Spleen (tissue), 7 donors: ENCODE data around the gene TMEM132D.

Experiments
- POLR2A ChIP-seq, 3 donors: fragments of 450-650 bp; IDR thresholded peaks; one replicate each; pipeline ENCODE4 v1.5.1; 2017; ENCODE audit warnings: antibody characterized with exemption in 3 of 3, mild to moderate bottlenecking in 1 of 3
- POLR2AphosphoS5 ChIP-seq, 3 donors: sonication (generic); formaldehyde crosslinking; IDR thresholded peaks; one replicate each; pipeline ENCODE4 v1.5.1; 2017; ENCODE audit warnings: antibody characterized with exemption in 3 of 3
- TF ChIP-seq, protein P1 (sequence below), 11 experiments: fragments of 200-600 bp in 7 of 11; fragments of 450-650 bp in 4 of 11; sonication (generic) in 4 of 11; IDR thresholded peaks in 8 of 11; conservative IDR thresholded peaks in 3 of 11; 1 replicate in 7 of 11; 2 replicates in 4 of 11; pipeline versions ENCODE4 v1.4.0 to v1.8.0; 2016 to 2021; ENCODE audit warnings: antibody characterized with exemption in 11 of 11, inconsistent platforms in 4 of 11, mild to moderate bottlenecking in 1 of 11
- donor health status: DM: no; HTN: no; CAD: no; lungs with moderate emphysema.
- donor health status: DM: no; HTN: no; CAD: no.
- donor health status: DM: no; HTN: no; CAD: no.

DNA sequence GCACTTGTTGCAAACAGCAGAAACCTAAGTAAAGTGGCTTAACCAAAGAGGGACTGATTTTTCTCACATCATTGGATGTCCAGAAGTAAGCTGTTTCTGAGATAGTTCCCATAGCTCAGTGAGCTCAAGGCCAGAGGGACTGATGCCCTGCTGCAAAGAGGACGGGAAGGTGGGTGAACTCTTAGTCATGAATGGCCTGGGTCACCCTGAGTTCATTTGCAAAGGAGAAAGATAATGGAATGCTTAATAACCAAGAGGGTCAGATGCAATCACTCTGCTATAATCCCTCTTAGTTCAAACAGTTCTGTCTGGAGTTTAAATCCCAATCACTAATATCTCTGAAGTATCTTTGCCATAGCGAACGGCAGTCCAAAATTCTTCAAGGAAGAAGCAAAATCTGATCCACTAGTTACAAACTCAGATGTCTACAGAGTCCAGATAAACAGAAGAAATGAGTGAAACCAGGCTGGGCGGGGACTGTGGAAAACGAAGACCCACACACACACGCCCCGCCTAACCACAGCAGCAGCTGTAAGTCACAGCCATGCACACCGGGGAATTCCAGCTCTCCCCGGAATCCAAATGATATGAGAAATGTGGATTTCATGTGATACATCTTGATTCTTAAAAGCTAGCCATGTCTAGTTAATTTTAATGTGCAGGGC is 289.5 kb downstream of the TMEM132D start:
- TF ChIP-seq POLR2A (IDR thresholded peaks at IDR 0.05) (no peak), POLR2AphosphoS5 (IDR thresholded peaks at IDR 0.05) (no peak)
- TF ChIP-seq, protein P1, sequence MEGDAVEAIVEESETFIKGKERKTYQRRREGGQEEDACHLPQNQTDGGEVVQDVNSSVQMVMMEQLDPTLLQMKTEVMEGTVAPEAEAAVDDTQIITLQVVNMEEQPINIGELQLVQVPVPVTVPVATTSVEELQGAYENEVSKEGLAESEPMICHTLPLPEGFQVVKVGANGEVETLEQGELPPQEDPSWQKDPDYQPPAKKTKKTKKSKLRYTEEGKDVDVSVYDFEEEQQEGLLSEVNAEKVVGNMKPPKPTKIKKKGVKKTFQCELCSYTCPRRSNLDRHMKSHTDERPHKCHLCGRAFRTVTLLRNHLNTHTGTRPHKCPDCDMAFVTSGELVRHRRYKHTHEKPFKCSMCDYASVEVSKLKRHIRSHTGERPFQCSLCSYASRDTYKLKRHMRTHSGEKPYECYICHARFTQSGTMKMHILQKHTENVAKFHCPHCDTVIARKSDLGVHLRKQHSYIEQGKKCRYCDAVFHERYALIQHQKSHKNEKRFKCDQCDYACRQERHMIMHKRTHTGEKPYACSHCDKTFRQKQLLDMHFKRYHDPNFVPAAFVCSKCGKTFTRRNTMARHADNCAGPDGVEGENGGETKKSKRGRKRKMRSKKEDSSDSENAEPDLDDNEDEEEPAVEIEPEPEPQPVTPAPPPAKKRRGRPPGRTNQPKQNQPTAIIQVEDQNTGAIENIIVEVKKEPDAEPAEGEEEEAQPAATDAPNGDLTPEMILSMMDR (IDR thresholded peaks at IDR 0.05 in 8 of 11, conservative IDR thresholded peaks at IDR 0.05 in 3 of 11): no peak
